ENCODE measurements around the gene CDH4.

GRCh38 chr20:61437280-61438206 lies 185.5 kb downstream of the CDH4 start:
- TF ChIP-seq, protein P1, sequence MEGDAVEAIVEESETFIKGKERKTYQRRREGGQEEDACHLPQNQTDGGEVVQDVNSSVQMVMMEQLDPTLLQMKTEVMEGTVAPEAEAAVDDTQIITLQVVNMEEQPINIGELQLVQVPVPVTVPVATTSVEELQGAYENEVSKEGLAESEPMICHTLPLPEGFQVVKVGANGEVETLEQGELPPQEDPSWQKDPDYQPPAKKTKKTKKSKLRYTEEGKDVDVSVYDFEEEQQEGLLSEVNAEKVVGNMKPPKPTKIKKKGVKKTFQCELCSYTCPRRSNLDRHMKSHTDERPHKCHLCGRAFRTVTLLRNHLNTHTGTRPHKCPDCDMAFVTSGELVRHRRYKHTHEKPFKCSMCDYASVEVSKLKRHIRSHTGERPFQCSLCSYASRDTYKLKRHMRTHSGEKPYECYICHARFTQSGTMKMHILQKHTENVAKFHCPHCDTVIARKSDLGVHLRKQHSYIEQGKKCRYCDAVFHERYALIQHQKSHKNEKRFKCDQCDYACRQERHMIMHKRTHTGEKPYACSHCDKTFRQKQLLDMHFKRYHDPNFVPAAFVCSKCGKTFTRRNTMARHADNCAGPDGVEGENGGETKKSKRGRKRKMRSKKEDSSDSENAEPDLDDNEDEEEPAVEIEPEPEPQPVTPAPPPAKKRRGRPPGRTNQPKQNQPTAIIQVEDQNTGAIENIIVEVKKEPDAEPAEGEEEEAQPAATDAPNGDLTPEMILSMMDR (optimal IDR thresholded peaks at IDR 0.05 in 1 of 3, IDR thresholded peaks at IDR 0.05 in 1 of 3, conservative IDR thresholded peaks at IDR 0.05 in 1 of 3; ENCODE audit: extremely low read depth in 1 of 3, insufficient read depth in 2 of 3, low read length in 3 of 3) = no peak
- TF ChIP-seq EZH2 (IDR thresholded peaks at IDR 0.05; ENCODE audit: low read length) = no peak

All from keratinocyte (primary cell).